ENCODE data around the gene RIMS1.

DNA sequence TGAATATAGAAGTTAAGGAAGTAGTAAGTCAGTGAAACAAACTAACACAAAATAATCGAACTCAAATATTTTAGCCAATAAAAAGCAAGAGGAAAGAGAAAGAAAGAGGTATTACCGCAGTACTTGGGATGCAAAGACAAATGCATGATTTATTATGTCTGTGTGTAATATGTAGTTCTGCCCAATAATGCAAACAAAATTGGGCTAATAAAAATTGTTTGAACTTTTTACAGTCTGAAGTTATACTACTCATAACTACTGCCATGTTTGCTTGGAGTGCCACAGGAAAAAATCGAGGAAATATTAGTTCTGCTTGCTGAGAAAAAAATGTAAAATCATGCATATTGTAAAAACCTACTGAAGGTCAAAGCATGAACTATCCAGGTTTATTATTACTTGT, 375.2 kb downstream of the RIMS1 start:
- TF ChIP-seq, protein P1, sequence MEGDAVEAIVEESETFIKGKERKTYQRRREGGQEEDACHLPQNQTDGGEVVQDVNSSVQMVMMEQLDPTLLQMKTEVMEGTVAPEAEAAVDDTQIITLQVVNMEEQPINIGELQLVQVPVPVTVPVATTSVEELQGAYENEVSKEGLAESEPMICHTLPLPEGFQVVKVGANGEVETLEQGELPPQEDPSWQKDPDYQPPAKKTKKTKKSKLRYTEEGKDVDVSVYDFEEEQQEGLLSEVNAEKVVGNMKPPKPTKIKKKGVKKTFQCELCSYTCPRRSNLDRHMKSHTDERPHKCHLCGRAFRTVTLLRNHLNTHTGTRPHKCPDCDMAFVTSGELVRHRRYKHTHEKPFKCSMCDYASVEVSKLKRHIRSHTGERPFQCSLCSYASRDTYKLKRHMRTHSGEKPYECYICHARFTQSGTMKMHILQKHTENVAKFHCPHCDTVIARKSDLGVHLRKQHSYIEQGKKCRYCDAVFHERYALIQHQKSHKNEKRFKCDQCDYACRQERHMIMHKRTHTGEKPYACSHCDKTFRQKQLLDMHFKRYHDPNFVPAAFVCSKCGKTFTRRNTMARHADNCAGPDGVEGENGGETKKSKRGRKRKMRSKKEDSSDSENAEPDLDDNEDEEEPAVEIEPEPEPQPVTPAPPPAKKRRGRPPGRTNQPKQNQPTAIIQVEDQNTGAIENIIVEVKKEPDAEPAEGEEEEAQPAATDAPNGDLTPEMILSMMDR (IDR thresholded peaks at IDR 0.05) = no peak
- no peak for TF ChIP-seq ZFX (IDR thresholded peaks at IDR 0.05; ENCODE audit: borderline replicate concordance)
